KMS-11 (cell line): ENCODE data around the gene BSND.

Experiments used
- H2AFZ ChIP-seq: fragments of 200-600 bp; sonication (generic); 2 replicates; pipeline ENCODE4 v1.6.1; 2016; ENCODE audit warnings: antibody characterized with exemption, mixed run types, low read depth
- H3K27ac ChIP-seq: fragments of 200-600 bp; sonication (generic); 2 replicates; pipeline ENCODE4 v1.6.1; 2016; ENCODE audit warnings: mild to moderate bottlenecking, mixed run types
- H3K27me3 ChIP-seq: fragments of 200-600 bp; sonication (generic); 2 replicates; pipeline ENCODE4 v1.6.1; 2017; ENCODE audit warnings: mild to moderate bottlenecking, low read depth, mixed run types, moderate library complexity; ENCODE audit not compliant: insufficient read depth
- H3K36me3 ChIP-seq: fragments of 200-600 bp; sonication (generic); 2 replicates; pipeline ENCODE4 v1.6.1; 2017; ENCODE audit warnings: mild to moderate bottlenecking, mixed run types; ENCODE audit not compliant: insufficient read depth
- H3K4me1 ChIP-seq: fragments of 200-600 bp; sonication (generic); 2 replicates; pipeline ENCODE4 v1.6.1; 2016; ENCODE audit warnings: mild to moderate bottlenecking, low read depth, mixed run types; ENCODE audit not compliant: poor library complexity, severe bottlenecking
- H3K4me2 ChIP-seq: fragments of 200-600 bp; sonication (generic); 2 replicates; pipeline ENCODE4 v1.7.0; 2016; ENCODE audit warnings: mild to moderate bottlenecking, mixed run types
- H3K4me3 ChIP-seq: fragments of 200-600 bp; sonication (generic); IDR thresholded peaks from 2 replicates; pipeline ENCODE4 v1.6.1; 2017; ENCODE audit warnings: low read depth, low read length, mixed read lengths; ENCODE audit not compliant: insufficient read depth
- H3K79me2 ChIP-seq: fragments of 200-600 bp; sonication (generic); 2 replicates; pipeline ENCODE4 v1.6.1; 2016; ENCODE audit warnings: low read depth, mixed run types; ENCODE audit not compliant: insufficient read depth
- H3K9ac ChIP-seq: fragments of 200-600 bp; sonication (generic); 2 replicates; pipeline ENCODE4 v1.6.1; 2016; ENCODE audit warnings: mild to moderate bottlenecking, mixed run types
- H4K20me1 ChIP-seq: fragments of 200-600 bp; sonication (generic); 2 replicates; pipeline ENCODE4 v1.6.1; 2016; ENCODE audit warnings: mild to moderate bottlenecking, mixed run types; ENCODE audit not compliant: insufficient read depth
- TF ChIP-seq, protein P1 (sequence below): fragments of 200-600 bp; sonication (generic); conservative IDR thresholded peaks from 2 replicates; pipeline ENCODE4 v1.6.1; 2017; ENCODE audit warnings: low read depth, mild to moderate bottlenecking, antibody characterized with exemption, low read length, moderate library complexity, mixed read lengths

Gene BSND

DNA sequence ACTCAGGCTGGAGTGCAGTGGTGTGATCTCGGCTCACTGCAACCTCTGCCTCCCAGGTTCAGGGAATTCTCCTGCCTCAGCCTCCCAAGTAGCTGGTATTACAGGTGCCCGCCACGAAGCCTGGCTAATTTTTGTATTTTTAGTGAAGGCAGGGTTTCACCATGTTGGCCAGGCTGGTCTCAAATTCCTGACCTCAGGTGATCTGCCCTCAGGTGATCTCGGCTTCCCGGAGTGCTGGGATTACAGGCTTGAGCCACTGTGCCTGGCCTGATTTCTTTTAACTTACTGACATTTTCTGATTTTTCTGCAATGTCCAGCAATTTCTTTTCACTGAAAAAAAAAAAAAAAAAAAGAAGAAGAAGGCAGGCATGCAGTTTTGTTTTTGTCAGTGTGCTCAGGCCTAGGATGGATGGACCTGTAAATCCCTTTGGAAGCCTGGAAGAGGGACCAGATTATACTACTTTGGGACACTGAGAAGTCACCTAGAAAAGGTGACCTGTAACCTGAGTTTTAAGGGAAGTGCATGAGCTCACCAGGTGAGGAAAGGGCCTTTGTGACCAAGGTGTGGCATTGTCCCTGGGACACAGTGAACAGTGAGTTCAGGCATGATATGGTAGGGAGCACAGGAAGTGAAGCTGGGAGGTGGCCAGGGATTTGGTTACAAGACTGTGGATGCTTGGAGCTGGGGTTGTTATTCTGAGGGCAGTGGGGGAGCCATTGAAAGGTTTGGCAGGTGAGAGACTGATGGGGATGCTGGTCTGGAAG is 21.0 kb upstream of the BSND start:
- Histone ChIP-seq H3K9ac (no peak overlapping the region), H3K4me1 (no peaks in the 10 kb centered on the region), H3K4me2 (no peak overlapping the region), H3K27ac (no peak overlapping the region), H3K79me2 (no peaks in the 10 kb centered on the region), H4K20me1 (no peaks in the 10 kb centered on the region), H2AFZ (no peak overlapping the region), H3K36me3 (no peaks in the 10 kb centered on the region), H3K27me3 (no peaks in the 10 kb centered on the region), H3K4me3 (no peak overlapping the region)
- TF ChIP-seq, protein P1, sequence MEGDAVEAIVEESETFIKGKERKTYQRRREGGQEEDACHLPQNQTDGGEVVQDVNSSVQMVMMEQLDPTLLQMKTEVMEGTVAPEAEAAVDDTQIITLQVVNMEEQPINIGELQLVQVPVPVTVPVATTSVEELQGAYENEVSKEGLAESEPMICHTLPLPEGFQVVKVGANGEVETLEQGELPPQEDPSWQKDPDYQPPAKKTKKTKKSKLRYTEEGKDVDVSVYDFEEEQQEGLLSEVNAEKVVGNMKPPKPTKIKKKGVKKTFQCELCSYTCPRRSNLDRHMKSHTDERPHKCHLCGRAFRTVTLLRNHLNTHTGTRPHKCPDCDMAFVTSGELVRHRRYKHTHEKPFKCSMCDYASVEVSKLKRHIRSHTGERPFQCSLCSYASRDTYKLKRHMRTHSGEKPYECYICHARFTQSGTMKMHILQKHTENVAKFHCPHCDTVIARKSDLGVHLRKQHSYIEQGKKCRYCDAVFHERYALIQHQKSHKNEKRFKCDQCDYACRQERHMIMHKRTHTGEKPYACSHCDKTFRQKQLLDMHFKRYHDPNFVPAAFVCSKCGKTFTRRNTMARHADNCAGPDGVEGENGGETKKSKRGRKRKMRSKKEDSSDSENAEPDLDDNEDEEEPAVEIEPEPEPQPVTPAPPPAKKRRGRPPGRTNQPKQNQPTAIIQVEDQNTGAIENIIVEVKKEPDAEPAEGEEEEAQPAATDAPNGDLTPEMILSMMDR, result no peak

DNA sequence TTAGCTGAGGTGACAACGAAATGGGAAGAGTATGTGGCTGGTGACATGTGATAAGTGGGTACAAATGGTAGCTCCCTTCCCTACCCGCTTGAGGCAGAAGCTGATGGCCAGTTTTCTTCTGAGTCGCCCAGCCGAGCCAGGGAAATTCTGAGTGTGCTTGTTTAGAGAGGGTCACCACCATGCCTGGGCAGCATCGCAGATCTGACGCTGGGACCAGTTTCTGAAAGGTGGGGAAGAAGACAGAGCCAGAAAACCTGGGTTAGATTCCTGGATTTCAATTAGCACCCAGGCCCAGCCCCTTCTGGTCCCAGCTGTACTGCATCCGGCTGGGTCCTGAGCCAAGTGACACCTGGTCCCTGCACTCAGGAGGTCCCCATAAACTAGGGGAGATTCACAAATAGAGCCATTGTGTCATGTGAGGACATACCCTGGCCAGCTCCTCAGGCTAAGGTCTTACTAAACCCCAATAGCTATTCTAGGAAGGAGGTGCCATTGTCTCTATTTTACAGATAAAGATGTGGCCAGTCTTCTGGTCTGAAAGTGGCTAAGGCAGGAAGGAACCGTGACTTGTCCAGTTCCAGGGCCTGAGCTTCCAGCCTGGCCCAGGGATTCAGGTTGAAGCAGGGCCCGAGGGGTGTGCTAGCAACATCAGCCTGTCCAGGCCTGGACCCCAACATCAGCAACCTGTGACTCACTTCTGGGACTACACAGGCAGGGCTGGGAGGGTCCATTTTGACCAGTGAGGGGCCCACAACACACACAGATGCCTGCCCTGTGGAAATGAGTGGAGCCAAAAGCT is 20.0 kb upstream of the BSND start:
- Histone ChIP-seq H3K27ac (no peak overlapping the region), H4K20me1 (no peaks in the 10 kb centered on the region), H2AFZ (no peak overlapping the region), H3K79me2 (no peaks in the 10 kb centered on the region), H3K36me3 (no peaks in the 10 kb centered on the region), H3K4me1 (no peaks in the 10 kb centered on the region), H3K4me2 (no peak overlapping the region), H3K9ac (no peak overlapping the region), H3K4me3 (no peak overlapping the region), H3K27me3 (no peaks in the 10 kb centered on the region)
- TF ChIP-seq, protein P1, result no peak

DNA sequence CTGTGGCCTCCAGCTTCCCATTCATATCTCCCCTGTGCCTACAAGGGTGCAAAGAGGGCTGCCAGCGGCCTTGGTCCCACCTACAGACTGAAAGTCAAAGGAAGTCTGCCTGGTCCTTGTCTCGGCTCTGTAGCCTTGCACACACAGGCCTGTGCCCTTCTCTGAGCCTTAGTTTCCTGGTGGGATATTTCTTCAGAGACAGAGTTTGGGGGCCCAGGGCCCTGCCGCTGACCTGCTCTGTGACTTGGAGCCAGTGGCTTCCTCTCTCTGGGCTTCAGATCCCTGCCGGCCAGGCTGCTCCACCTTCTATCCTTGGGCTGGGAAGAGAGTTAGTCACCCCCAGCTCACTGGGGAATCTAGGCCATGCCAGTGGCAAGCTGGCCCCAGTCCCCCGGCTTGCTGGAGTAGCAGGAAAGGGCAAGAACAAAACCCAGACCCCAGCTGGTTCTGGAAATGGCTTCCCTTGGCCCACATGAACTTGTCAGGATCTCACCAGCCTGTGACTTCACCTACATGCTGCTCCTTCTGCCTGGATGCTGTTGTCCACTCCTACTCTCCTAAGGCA is 19.3 kb upstream of the BSND start:
- H3K4me1 ChIP-seq, result no peaks in the 10 kb centered on the region
- no peaks in the 10 kb centered on the region for H4K20me1 ChIP-seq
- no peak overlapping the region for H3K4me2 ChIP-seq
- H3K9ac ChIP-seq, result no peak overlapping the region
- no peak overlapping the region for H3K27ac ChIP-seq
- H3K79me2 ChIP-seq, result no peaks in the 10 kb centered on the region
- no peaks in the 10 kb centered on the region for H3K27me3 ChIP-seq
- TF ChIP-seq, protein P1, result no peak
- no peak overlapping the region for H3K4me3 ChIP-seq
- no peaks in the 10 kb centered on the region for H3K36me3 ChIP-seq
- H2AFZ ChIP-seq, result no peak overlapping the region

DNA sequence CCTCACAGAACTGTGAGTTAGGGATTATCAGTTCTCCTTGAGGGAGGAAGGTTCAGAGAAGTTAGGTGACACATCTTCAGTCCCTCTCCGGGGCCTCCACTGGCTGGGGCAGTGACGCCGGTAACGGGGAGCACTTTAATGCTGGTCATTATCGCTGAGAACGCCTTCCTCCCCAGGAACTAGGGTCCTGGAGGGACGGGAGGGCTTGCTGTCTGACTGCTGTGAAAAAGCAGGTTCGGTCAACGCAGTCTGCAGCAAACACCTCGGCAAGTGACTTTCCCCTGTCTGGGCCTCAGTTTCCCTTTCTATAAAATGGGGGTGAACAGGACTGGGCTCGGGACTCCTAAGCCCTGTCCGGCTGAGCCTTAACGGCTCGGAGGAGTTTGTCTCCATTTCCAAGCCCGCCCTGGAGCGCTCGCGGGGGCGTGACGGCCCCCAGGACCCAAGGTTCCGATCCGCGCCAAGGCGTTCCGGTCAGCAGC is 18.6 kb upstream of the BSND start:
- no peaks in the 10 kb centered on the region for H3K27me3 ChIP-seq
- H3K79me2 ChIP-seq, result no peaks in the 10 kb centered on the region
- H3K4me1 ChIP-seq, result no peaks in the 10 kb centered on the region
- no peak overlapping the region for H3K4me3 ChIP-seq
- no peak overlapping the region for H3K4me2 ChIP-seq
- no peak overlapping the region for H2AFZ ChIP-seq
- H4K20me1 ChIP-seq, result no peaks in the 10 kb centered on the region
- H3K27ac ChIP-seq, result no peak overlapping the region
- TF ChIP-seq, protein P1, result no peak
- no peak overlapping the region for H3K9ac ChIP-seq
- H3K36me3 ChIP-seq, result no peaks in the 10 kb centered on the region
